22Rv1 (cell line): ENCODE data around the gene MEG3.

Source experiments
- CTCF ChIP-seq: fragments of 450-650 bp; IDR thresholded peaks from 2 replicates; pipeline ENCODE4 v1.5.1; 2017; ENCODE audit warnings: mild to moderate bottlenecking
- ZFX ChIP-seq: fragments of 450-650 bp; IDR thresholded peaks from 2 replicates; pipeline ENCODE4 v1.6.1; 2017; ENCODE audit warnings: antibody characterized with exemption, borderline replicate concordance

DNA sequence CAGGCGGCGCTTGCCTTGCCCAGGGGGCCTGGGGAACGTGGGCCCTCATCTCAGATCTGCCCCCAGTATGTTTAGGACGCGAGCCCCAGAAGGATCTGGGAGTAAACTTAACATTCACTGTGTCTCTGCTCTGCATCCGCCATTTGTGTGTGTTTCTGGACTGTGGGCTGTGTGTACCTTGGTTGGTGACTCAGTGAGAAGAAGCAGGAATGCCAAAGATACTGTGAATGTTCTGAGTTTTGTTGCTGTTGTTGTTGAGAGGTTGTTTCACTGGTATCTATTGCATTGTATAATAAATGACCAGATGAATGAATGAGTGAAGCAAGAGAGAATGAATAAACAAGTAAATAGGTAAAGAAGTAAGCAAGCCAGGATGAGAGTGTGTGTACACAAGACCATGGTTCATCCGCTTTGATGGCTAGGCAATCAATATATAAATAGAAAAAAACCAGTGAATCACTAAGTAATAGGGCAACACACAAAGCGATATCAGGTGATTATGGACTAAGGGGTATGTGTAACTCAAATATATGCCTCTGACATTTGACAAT lies 20.5 kb downstream of the MEG3 start:
- TF ChIP-seq CTCF (no peak), ZFX (no peak)
